ENCODE data around the gene MRPL41.
"Not testable (repeated sequence)": the region's sequence is repeated elsewhere in the genome, so short reads cannot be mapped to it uniquely, and the experiment has no call there.

Gene MRPL41

GRCh38 chr9:137554349-137554748 lies 2.7 kb downstream of the MRPL41 start:
- no peak for DNase-seq

GRCh38 chr9:137555179-137555578 lies 3.5 kb downstream of the MRPL41 start:
- no peak for DNase-seq

- DNase-seq, result no peak
Observed at GRCh38 chr9:137556069-137556838, 4.6 kb downstream of the MRPL41 start.

GRCh38 chr9:137558127-137558526 lies 6.4 kb downstream of the MRPL41 start:
- no peak for DNase-seq

- no peak for DNase-seq
Observed at GRCh38 chr9:137564134-137564533, 12.5 kb downstream of the MRPL41 start.

GRCh38 chr9:137564817-137565411 lies 13.2 kb downstream of the MRPL41 start:
- DNase-seq, result no peak

GRCh38 chr9:137568445-137568844 lies 16.8 kb downstream of the MRPL41 start:
- not testable (repeated sequence) for DNase-seq

GRCh38 chr9:137569609-137570203 lies 18.0 kb downstream of the MRPL41 start:
- no peak for DNase-seq

- DNase-seq, result no peak
Observed at GRCh38 chr9:137570566-137570965, 18.9 kb downstream of the MRPL41 start.

GRCh38 chr9:137574192-137574591 lies 22.5 kb downstream of the MRPL41 start:
- DNase-seq, result no peak

GRCh38 chr9:137575364-137575715 lies 23.7 kb downstream of the MRPL41 start:
- peak; percentile 34 for DNase-seq

GRCh38 chr9:137575716-137576411 lies 24.2 kb downstream of the MRPL41 start:
- DNase-seq, result no peak

- DNase-seq, result peak; percentile 94
Observed at GRCh38 chr9:137578518-137579258, 27.0 kb downstream of the MRPL41 start, which contains the start of gene DPH7. Gene DPH7 (minus strand): TSS chr9:137578925. CDS start chr9:137578777, 148 bp downstream.

- DNase-seq, result no peak
Observed at GRCh38 chr9:137579259-137579604, 27.6 kb downstream of the MRPL41 start.

- no peak for DNase-seq
Observed at GRCh38 chr9:137580209-137580953, 28.7 kb downstream of the MRPL41 start.

GRCh38 chr9:137580954-137581322 lies 29.3 kb downstream of the MRPL41 start:
- no peak for DNase-seq

- DNase-seq, result no peak
Observed at GRCh38 chr9:137581361-137582285, 29.9 kb downstream of the MRPL41 start.

GRCh38 chr9:137582286-137582860 lies 30.7 kb downstream of the MRPL41 start:
- DNase-seq, result no peak

- no peak for DNase-seq
Observed at GRCh38 chr9:137583347-137583746, 31.7 kb downstream of the MRPL41 start.

GRCh38 chr9:137583957-137584356 lies 32.3 kb downstream of the MRPL41 start:
- no peak for DNase-seq

GRCh38 chr9:137586854-137587253 lies 35.2 kb downstream of the MRPL41 start:
- DNase-seq, result no peak
